ENCODE data around the gene OR10G3. TPM values are rescaled to one million over a fixed set of nuclear protein-coding genes. Genes with fewer than 3 reads are reported as not detected.

Gene OR10G3
- total and polyA plus RNA-seq, 2 of the 13 experiments (the other 11 are each of a cell fraction or from before 2014, with no cell fraction given), result not detected

DNA sequence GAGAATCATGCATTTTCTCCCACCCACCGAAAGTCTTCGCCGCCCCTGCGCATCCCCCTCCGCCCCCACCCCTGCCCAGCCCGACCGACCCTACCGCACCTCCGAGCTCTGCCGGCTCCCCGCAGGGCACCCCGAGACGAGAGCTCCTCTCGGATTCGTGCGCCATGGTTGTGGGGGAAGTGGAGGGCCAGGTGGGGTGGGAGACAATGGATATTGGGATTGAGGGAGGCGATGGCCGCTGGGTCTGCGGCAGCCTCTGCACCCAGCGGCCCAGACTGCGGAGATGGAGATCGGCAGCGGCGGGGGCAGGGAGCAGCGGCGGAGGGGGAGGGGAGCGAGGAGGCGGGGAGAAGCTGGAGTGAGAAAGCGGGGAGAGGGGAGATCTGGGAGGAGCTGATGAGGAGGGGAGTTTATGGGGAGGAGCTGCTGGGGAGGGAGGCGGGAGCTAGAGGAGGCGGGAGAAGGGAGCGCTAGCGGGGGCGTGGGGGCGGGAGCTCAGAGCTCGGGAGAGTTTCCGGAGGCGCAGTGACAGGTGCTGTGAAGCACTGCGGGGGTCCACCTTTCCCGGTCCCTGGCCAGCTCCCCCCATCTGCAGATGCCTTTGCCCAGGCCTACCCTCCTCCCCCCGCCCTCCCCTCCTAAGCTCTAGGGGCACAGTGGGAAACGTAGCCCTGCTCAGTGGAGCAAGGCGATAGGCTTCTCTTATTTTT lies 53.8 kb downstream of the OR10G3 start, which contains the start of gene SALL2 (continued):
- TF ChIP-seq, protein P1, sequence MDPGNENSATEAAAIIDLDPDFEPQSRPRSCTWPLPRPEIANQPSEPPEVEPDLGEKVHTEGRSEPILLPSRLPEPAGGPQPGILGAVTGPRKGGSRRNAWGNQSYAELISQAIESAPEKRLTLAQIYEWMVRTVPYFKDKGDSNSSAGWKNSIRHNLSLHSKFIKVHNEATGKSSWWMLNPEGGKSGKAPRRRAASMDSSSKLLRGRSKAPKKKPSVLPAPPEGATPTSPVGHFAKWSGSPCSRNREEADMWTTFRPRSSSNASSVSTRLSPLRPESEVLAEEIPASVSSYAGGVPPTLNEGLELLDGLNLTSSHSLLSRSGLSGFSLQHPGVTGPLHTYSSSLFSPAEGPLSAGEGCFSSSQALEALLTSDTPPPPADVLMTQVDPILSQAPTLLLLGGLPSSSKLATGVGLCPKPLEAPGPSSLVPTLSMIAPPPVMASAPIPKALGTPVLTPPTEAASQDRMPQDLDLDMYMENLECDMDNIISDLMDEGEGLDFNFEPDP (CRISPR knock-in tag; conservative IDR thresholded peaks at IDR 0.05), result no peak
- TF ChIP-seq PHB2 (IDR thresholded peaks at IDR 0.05; ENCODE audit: partially characterized antibody) (no peak), FLYWCH1 (CRISPR knock-in tag; IDR thresholded peaks at IDR 0.05) (no peak), ZNF775 (CRISPR knock-in tag; IDR thresholded peaks at IDR 0.05; ENCODE audit: borderline replicate concordance) (peak; percentile 98), REXO4 (CRISPR knock-in tag; IDR thresholded peaks at IDR 0.05; ENCODE audit: borderline replicate concordance) (no peak), BCL6 (CRISPR knock-in tag; IDR thresholded peaks at IDR 0.05) (no peak), ZSCAN25 (CRISPR knock-in tag; IDR thresholded peaks at IDR 0.05) (peak; percentile 89), PHF20 (CRISPR knock-in tag; IDR thresholded peaks at IDR 0.05) (no peak; the same call in none of the 2 replicates), ATF7 (IDR thresholded peaks at IDR 0.05) (no peak), ATF7 (CRISPR knock-in tag; IDR thresholded peaks at IDR 0.05) (no peak), NCOR1 (IDR thresholded peaks at IDR 0.05; ENCODE audit: borderline replicate concordance, low read length) (no peak), ZNF737 (CRISPR knock-in tag; IDR thresholded peaks at IDR 0.05; ENCODE audit: borderline replicate concordance) (no peak), EHMT2 (IDR thresholded peaks at IDR 0.05; ENCODE audit: borderline replicate concordance, low read depth, low read length) (no peak), ZNF879 (CRISPR knock-in tag; IDR thresholded peaks at IDR 0.05) (no peak), ZMYM3 (CRISPR knock-in tag; IDR thresholded peaks at IDR 0.05) (0 out of 2 replicates have a peak, but pooled peaks have one; percentile 5), ZNF605 (CRISPR knock-in tag; IDR thresholded peaks at IDR 0.05) (0 out of 2 replicates have a peak, but pooled peaks have one; percentile 51), GATAD2A (CRISPR knock-in tag; IDR thresholded peaks at IDR 0.05) (no peak), ZKSCAN5 (CRISPR knock-in tag; IDR thresholded peaks at IDR 0.05) (no peak), PAF1 (CRISPR knock-in tag; IDR thresholded peaks at IDR 0.05) (no peak)
- TF ChIP-seq, protein P2, sequence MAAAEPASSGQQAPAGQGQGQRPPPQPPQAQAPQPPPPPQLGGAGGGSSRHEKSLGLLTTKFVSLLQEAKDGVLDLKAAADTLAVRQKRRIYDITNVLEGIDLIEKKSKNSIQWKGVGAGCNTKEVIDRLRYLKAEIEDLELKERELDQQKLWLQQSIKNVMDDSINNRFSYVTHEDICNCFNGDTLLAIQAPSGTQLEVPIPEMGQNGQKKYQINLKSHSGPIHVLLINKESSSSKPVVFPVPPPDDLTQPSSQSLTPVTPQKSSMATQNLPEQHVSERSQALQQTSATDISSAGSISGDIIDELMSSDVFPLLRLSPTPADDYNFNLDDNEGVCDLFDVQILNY (CRISPR knock-in tag; conservative IDR thresholded peaks at IDR 0.05), result no peak
- TF ChIP-seq, protein P3, sequence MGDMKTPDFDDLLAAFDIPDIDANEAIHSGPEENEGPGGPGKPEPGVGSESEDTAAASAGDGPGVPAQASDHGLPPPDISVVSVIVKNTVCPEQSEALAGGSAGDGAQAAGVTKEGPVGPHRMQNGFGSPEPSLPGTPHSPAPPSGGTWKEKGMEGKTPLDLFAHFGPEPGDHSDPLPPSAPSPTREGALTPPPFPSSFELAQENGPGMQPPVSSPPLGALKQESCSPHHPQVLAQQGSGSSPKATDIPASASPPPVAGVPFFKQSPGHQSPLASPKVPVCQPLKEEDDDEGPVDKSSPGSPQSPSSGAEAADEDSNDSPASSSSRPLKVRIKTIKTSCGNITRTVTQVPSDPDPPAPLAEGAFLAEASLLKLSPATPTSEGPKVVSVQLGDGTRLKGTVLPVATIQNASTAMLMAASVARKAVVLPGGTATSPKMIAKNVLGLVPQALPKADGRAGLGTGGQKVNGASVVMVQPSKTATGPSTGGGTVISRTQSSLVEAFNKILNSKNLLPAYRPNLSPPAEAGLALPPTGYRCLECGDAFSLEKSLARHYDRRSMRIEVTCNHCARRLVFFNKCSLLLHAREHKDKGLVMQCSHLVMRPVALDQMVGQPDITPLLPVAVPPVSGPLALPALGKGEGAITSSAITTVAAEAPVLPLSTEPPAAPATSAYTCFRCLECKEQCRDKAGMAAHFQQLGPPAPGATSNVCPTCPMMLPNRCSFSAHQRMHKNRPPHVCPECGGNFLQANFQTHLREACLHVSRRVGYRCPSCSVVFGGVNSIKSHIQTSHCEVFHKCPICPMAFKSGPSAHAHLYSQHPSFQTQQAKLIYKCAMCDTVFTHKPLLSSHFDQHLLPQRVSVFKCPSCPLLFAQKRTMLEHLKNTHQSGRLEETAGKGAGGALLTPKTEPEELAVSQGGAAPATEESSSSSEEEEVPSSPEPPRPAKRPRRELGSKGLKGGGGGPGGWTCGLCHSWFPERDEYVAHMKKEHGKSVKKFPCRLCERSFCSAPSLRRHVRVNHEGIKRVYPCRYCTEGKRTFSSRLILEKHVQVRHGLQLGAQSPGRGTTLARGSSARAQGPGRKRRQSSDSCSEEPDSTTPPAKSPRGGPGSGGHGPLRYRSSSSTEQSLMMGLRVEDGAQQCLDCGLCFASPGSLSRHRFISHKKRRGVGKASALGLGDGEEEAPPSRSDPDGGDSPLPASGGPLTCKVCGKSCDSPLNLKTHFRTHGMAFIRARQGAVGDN (CRISPR knock-in tag; IDR thresholded peaks at IDR 0.05), result peak; percentile 70
- TF ChIP-seq, protein P4, sequence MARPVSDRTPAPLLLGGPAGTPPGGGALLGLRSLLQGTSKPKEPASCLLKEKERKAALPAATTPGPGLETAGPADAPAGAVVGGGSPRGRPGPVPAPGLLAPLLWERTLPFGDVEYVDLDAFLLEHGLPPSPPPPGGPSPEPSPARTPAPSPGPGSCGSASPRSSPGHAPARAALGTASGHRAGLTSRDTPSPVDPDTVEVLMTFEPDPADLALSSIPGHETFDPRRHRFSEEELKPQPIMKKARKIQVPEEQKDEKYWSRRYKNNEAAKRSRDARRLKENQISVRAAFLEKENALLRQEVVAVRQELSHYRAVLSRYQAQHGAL (CRISPR knock-in tag; IDR thresholded peaks at IDR 0.05; ENCODE audit: not compliant biosample characterization), result no peak
- TF ChIP-seq, protein P5, sequence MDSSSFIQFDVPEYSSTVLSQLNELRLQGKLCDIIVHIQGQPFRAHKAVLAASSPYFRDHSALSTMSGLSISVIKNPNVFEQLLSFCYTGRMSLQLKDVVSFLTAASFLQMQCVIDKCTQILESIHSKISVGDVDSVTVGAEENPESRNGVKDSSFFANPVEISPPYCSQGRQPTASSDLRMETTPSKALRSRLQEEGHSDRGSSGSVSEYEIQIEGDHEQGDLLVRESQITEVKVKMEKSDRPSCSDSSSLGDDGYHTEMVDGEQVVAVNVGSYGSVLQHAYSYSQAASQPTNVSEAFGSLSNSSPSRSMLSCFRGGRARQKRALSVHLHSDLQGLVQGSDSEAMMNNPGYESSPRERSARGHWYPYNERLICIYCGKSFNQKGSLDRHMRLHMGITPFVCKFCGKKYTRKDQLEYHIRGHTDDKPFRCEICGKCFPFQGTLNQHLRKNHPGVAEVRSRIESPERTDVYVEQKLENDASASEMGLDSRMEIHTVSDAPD (CRISPR knock-in tag; IDR thresholded peaks at IDR 0.05), result no peak

Measured in HepG2 (cell line).